SH-SY5Y (cell line): ENCODE results near the gene CST4.

Source experiments
- GATA2 ChIP-seq: IDR thresholded peaks from 2 replicates; pipeline ENCODE4 v1.6.1; 2011; ENCODE audit warnings: mild to moderate bottlenecking, low read depth, low read length
- GATA3 ChIP-seq: IDR thresholded peaks from 2 replicates; pipeline ENCODE4 v1.6.1; 2011; ENCODE audit warnings: low read depth, mild to moderate bottlenecking, low read length, moderate library complexity

DNA sequence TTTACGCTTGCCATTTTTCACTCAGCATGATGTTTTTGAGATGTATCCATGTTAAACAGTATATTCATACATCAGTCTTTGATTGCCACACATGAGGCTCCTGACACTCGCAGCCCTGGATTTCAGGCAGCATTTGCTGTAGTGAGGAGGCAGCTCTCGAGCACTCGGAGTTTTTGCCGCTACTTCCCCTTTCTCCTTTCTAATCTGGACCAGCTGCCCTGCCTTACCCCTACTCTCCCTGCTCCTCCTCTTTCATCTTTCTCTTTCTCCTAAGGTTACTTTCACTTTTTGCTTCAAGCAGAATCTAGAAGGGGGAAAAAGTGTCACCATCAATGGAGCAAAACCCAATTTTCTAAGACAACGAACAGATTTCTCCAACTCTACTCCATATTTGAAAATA lies 45.2 kb downstream of the CST4 start:
- TF ChIP-seq GATA2 (no peak), GATA3 (no peak)
